ENCODE data around the gene PVALEF.

The PVALEF gene

DNA sequence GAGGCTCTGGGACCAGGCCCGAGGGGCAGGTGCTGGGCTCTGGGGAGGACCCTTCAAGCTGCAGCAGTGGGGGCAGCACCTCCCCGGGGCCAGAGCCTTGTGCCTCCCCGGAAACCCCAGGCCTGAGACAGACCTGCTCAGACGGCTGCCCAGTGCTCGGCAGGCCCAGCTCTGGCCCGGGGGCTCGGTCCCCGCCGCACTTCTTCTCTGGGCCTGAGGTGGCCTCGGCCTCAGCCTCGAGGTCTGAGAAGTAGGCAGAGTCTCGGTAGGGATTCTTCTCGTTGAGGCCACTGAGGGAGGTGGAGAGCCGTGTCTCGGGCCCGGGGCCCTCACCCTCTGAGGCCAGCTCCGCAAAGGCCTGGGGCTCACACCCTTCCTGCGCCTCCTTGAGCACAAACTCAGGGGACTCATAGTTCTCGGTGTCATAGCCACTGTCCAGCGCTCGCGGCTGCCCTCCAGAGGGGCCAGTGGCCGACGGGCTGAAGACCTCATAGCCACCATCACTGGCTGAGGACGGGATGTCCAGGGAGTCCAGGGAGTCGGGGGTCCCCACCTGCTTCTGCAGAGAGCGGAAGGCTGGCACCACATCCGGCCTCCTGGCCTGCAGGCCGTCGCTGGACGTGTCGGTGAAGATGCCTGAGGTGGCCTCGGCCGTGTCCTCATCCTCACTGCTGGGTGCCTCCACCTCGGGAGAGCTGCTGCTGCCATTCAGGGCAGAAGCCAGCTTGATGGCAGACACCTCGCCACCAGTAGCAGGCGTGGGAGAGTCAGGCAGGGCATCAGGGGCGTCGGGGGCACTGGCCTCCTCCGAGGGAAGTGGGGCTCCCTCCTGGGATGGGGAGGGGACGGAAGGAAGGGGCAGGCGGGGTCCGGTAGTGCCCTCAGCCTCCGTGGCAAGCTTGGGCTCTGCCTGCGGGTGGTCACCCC, 44.3 kb upstream of the PVALEF start:
- Histone ChIP-seq H3K4me2 (ENCODE audit: low read length, poor library complexity, severe bottlenecking) (no peak overlapping the region), H3K27ac (ENCODE audit: low read length, poor library complexity, severe bottlenecking) (no peak overlapping the region), H4K91ac (ENCODE audit: low read length) (no peak overlapping the region), H4K8ac (ENCODE audit: low read length) (no peak overlapping the region), H3K79me1 (replicated peaks; ENCODE audit: low read length, poor library complexity, severe bottlenecking) (no peaks in the 10 kb centered on the region), H2AFZ (ENCODE audit: low read depth, low read length) (no peak overlapping the region), H3K4me1 (ENCODE audit: control insufficient read depth, insufficient read depth, low read depth, low read length) (peaks cover 27% of the 10 kb centered on the region), H3K9ac (ENCODE audit: low read length) (no peak overlapping the region), H3K14ac (ENCODE audit: low read length in 2 of 2) (no peak overlapping the region), H3K36me3 (ENCODE audit: control insufficient read depth in 1 of 2, insufficient read depth in 2 of 2, low read depth in 1 of 2, low read length in 2 of 2) (peaks cover 0 to 20% of the 10 kb centered on the region in 2 experiments), H3K9me3 (ENCODE audit: control insufficient read depth, low read length) (no peaks in the 10 kb centered on the region), H3K4ac (ENCODE audit: low read depth in 1 of 2, low read length in 2 of 2) (no peak overlapping the region), H2AK5ac (ENCODE audit: low read length, severe bottlenecking) (no peak overlapping the region), H3K4me3 (ENCODE audit: insufficient read depth in 1 of 2, low read depth in 1 of 2, low read length in 2 of 2) (no peak overlapping the region), H2BK5ac (ENCODE audit: low read depth, low read length, poor library complexity, severe bottlenecking) (no peak overlapping the region), H3K18ac (ENCODE audit: low read depth in 1 of 2, low read length in 2 of 2) (no peak overlapping the region), H2BK12ac (ENCODE audit: low read length in 2 of 2) (no peak overlapping the region), H3K27me3 (ENCODE audit: control insufficient read depth in 1 of 2, insufficient read depth in 1 of 2, low read length in 2 of 2) (peaks cover 3 to 53% of the 10 kb centered on the region in 2 experiments), H2BK120ac (ENCODE audit: low read depth, low read length) (no peak overlapping the region), H3K23ac (ENCODE audit: low read length in 2 of 2) (no peak overlapping the region), H2BK15ac (ENCODE audit: low read depth, poor library complexity, severe bottlenecking) (no peak overlapping the region)
- 86% methylated on average over 45 of the region's 45 CpGs for WGBS
- DNase-seq = no peak

DNA sequence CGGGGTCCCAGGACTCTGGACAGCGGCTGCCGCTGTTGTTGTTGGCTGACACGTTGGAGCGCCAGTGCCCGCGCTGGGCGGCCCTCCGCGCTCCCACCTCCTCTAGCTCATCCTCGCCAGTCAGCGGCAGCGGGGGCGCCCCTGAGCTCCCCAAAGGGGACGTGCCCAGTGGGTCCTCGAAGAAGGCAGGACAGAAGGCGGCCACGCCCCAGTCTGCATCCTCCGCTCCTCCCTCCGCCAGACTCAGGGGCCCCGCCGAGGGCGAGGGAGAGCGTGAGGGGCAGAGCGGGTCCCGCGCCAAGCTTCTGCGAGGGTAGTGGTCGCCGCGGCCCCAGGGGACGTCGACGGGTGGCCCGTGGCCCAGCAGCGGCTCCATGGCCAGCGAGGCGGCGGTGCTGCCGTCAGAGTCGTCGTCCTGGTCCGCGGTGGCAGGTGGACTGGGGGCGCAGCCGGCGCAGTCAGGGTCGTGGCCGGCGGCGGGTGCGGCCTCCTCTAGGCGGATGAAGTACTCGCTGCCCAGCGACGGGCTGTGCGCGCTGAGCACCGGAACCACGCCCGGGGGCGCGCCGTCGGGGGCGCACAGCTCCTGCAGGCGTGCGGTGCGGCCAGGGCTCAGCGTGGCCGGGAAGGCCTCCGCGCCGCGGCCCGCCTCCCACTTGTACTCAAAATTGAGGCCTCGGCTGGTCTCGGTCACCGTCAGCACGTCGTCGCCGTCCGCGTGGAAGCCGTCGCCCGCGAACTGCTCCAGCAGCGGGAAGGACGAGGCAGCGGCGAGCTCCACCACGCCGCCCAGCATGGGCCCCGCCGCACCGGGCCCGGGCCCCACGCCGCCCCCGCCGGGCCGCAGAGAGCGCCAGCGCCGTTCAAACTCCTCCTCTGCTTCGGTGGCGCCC, 43.2 kb upstream of the PVALEF start:
- no peak overlapping the region for H3K4me3 ChIP-seq (ENCODE audit: insufficient read depth in 1 of 2, low read depth in 1 of 2, low read length in 2 of 2)
- H3K36me3 ChIP-seq (ENCODE audit: control insufficient read depth in 1 of 2, insufficient read depth in 2 of 2, low read depth in 1 of 2, low read length in 2 of 2) = peaks cover 0 to 9% of the 10 kb centered on the region in 2 experiments
- H3K4ac ChIP-seq (ENCODE audit: low read depth in 1 of 2, low read length in 2 of 2) = no peak overlapping the region
- no peak overlapping the region for H2BK5ac ChIP-seq (ENCODE audit: low read depth, low read length, poor library complexity, severe bottlenecking)
- H2BK12ac ChIP-seq (ENCODE audit: low read length in 2 of 2) = no peak overlapping the region
- H3K9me3 ChIP-seq (ENCODE audit: control insufficient read depth, low read length) = no peaks in the 10 kb centered on the region
- no peak overlapping the region for H3K14ac ChIP-seq (ENCODE audit: low read length in 2 of 2)
- H3K4me1 ChIP-seq (ENCODE audit: control insufficient read depth, insufficient read depth, low read depth, low read length) = peaks cover 24% of the 10 kb centered on the region
- no peak overlapping the region for H3K18ac ChIP-seq (ENCODE audit: low read depth in 1 of 2, low read length in 2 of 2)
- H3K27ac ChIP-seq (ENCODE audit: low read length, poor library complexity, severe bottlenecking) = no peak overlapping the region
- peaks cover 3 to 61% of the 10 kb centered on the region in 2 experiments for H3K27me3 ChIP-seq (ENCODE audit: control insufficient read depth in 1 of 2, insufficient read depth in 1 of 2, low read length in 2 of 2)
- no peak overlapping the region for H3K9ac ChIP-seq (ENCODE audit: low read length)
- H2AK5ac ChIP-seq (ENCODE audit: low read length, severe bottlenecking) = no peak overlapping the region
- no peak overlapping the region for H2AFZ ChIP-seq (ENCODE audit: low read depth, low read length)
- H2BK15ac ChIP-seq (ENCODE audit: low read depth, poor library complexity, severe bottlenecking) = no peak overlapping the region
- H3K23ac ChIP-seq (ENCODE audit: low read length in 2 of 2) = no peak overlapping the region
- H4K8ac ChIP-seq (ENCODE audit: low read length) = no peak overlapping the region
- WGBS = 42% methylated on average over 108 of the region's 109 CpGs
- no peak overlapping the region for H2BK120ac ChIP-seq (ENCODE audit: low read depth, low read length)
- H4K91ac ChIP-seq (ENCODE audit: low read length) = no peak overlapping the region
- H3K4me2 ChIP-seq (ENCODE audit: low read length, poor library complexity, severe bottlenecking) = no peak overlapping the region
- no peak for DNase-seq
- no peaks in the 10 kb centered on the region for H3K79me1 ChIP-seq (replicated peaks; ENCODE audit: low read length, poor library complexity, severe bottlenecking)

DNA sequence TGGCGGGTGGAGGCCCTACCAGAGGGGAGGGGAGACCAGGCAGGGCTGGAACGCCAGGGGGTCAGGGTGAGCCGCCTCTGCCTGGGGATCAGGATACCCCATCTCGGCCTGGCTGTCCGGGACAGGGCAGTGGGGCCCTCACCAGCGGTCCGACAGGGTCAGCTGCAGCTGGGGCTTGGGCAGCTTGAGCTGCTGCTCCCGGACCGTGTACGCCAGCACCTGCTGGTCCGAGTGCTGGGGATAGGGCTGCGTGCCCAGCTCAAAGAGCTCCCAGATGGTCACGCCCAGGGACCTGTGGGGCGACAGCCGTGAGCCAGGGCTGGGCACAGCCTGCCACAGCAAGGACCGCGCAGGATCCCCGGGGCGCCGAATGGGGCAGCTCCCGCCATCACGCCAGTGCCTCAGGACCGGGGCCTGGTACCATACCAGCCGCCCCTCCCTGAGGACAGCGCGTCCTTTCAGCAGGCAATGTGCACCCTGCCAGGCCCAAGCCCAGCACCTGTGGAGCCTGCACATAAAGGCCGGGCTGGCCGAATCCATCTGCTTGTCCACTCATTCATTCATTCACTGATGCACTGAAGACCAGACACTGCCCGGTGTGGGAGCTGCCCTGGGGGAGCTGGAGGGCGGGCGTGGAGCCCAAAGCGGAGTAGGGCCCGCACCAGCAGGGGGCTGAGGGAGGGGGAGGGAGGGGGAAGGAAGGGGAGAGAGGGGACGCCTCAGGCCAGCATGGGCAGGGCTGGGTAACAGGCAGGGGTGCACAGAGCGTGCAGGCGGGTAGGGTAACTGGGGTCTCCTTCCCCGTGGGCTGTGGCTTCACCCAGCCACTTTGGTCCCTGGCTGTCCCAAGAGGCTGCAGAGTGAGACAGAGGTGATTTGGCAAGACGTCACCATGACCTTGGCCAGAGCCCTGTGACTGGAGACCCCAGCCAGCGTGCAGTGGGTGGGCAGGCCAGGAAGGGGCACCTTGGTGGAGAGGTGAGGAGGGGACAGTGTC, 42.0 kb upstream of the PVALEF start:
- Histone ChIP-seq H3K4ac (ENCODE audit: low read depth in 1 of 2, low read length in 2 of 2) (no peak overlapping the region), H2BK12ac (ENCODE audit: low read length in 2 of 2) (no peak overlapping the region), H2AK5ac (ENCODE audit: low read length, severe bottlenecking) (no peak overlapping the region), H3K23ac (ENCODE audit: low read length in 2 of 2) (no peak overlapping the region), H3K79me1 (replicated peaks; ENCODE audit: low read length, poor library complexity, severe bottlenecking) (no peaks in the 10 kb centered on the region), H3K27ac (ENCODE audit: low read length, poor library complexity, severe bottlenecking) (no peak overlapping the region), H2BK5ac (ENCODE audit: low read depth, low read length, poor library complexity, severe bottlenecking) (no peak overlapping the region), H3K18ac (ENCODE audit: low read depth in 1 of 2, low read length in 2 of 2) (no peak overlapping the region), H3K4me2 (ENCODE audit: low read length, poor library complexity, severe bottlenecking) (no peak overlapping the region), H3K27me3 (ENCODE audit: control insufficient read depth in 1 of 2, insufficient read depth in 1 of 2, low read length in 2 of 2) (peaks cover 3 to 71% of the 10 kb centered on the region in 2 experiments), H2BK120ac (ENCODE audit: low read depth, low read length) (no peak overlapping the region), H2AFZ (ENCODE audit: low read depth, low read length) (no peak overlapping the region), H2BK15ac (ENCODE audit: low read depth, poor library complexity, severe bottlenecking) (no peak overlapping the region), H3K9me3 (ENCODE audit: control insufficient read depth, low read length) (no peaks in the 10 kb centered on the region), H4K8ac (ENCODE audit: low read length) (no peak overlapping the region), H3K4me1 (ENCODE audit: control insufficient read depth, insufficient read depth, low read depth, low read length) (peaks cover 21% of the 10 kb centered on the region), H4K91ac (ENCODE audit: low read length) (no peak overlapping the region), H3K36me3 (ENCODE audit: control insufficient read depth in 1 of 2, insufficient read depth in 2 of 2, low read depth in 1 of 2, low read length in 2 of 2) (no peaks in the 10 kb centered on the region), H3K4me3 (ENCODE audit: insufficient read depth in 1 of 2, low read depth in 1 of 2, low read length in 2 of 2) (no peak overlapping the region), H3K14ac (ENCODE audit: low read length in 2 of 2) (no peak overlapping the region), H3K9ac (ENCODE audit: low read length) (no peak overlapping the region)
- 90% methylated on average over 39 of the region's 39 CpGs for WGBS
- no peak for DNase-seq

Data from mesenchymal stem cell (in vitro differentiated cells and primary cell).